ENCODE results near the gene TRAPPC6A.
"Not testable (repeated sequence)": the region's sequence is repeated elsewhere in the genome, so short reads cannot be mapped to it uniquely, and the experiment has no call there.

Gene TRAPPC6A

GRCh38 chr19:45121827-45122345 lies 56.2 kb downstream of the TRAPPC6A start:
- TF ChIP-seq, protein P1, sequence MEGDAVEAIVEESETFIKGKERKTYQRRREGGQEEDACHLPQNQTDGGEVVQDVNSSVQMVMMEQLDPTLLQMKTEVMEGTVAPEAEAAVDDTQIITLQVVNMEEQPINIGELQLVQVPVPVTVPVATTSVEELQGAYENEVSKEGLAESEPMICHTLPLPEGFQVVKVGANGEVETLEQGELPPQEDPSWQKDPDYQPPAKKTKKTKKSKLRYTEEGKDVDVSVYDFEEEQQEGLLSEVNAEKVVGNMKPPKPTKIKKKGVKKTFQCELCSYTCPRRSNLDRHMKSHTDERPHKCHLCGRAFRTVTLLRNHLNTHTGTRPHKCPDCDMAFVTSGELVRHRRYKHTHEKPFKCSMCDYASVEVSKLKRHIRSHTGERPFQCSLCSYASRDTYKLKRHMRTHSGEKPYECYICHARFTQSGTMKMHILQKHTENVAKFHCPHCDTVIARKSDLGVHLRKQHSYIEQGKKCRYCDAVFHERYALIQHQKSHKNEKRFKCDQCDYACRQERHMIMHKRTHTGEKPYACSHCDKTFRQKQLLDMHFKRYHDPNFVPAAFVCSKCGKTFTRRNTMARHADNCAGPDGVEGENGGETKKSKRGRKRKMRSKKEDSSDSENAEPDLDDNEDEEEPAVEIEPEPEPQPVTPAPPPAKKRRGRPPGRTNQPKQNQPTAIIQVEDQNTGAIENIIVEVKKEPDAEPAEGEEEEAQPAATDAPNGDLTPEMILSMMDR (IDR thresholded peaks at IDR 0.05; ENCODE audit: borderline replicate concordance, control extremely low read depth, extremely low read depth, insufficient read depth, missing control alignments) = no peak
- in situ Hi-C loops (cut with MboI; ENCODE audit: low sequenced_read_pairs, unreplicated experiment) = no loop called here
- no peak for DNase-seq (ENCODE audit: low spot score)

GRCh38 chr19:45119582-45119981 lies 58.5 kb downstream of the TRAPPC6A start:
- no peak for DNase-seq (ENCODE audit: low spot score)
- TF ChIP-seq, protein P1 (IDR thresholded peaks at IDR 0.05; ENCODE audit: borderline replicate concordance, control extremely low read depth, extremely low read depth, insufficient read depth, missing control alignments) = no peak
- in situ Hi-C loops (cut with MboI; ENCODE audit: low sequenced_read_pairs, unreplicated experiment) = no loop called here

DNA sequence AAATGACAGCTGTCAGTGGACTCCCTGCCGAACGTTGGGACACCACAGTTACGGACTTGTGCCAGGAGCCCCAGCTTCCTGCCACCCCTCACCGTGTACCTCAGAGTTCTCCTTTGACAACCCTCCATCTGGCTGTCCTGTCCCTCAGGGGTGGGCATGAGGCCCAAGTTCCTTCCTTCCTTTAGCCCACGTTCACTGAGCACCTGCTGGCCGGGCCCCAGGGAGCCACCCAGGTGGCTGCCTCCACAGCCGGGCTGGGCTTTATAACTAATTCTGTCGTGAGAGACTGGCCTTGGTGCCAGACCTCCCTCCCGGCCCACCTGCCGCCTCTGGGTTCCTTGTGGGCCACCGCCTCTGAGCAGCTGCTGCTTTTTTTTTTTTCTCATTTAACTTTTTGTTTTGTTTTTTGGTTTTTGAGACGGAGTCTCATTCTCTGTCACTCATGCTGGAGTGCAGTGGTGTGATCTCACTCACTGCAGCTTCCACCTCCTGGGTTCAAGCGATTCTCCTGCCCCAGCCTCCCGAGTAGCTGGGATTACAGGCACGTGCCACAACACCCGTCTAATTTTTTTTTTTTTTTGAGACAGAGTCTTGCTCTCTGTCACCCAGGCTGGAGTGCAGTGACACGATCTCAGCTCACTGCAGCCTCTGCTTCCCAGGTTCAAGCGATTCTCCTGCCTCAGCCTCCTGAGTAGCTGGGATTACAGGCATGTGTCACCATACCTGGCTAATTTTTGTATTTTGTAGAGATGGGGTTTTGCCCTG lies 59.3 kb downstream of the TRAPPC6A start:
- in situ Hi-C loops (cut with MboI; ENCODE audit: low sequenced_read_pairs, unreplicated experiment) = not testable (repeated sequence)
- DNase-seq (ENCODE audit: low spot score) = peak; percentile 74

GRCh38 chr19:45118106-45118505 lies 59.9 kb downstream of the TRAPPC6A start:
- no peak for DNase-seq (ENCODE audit: low spot score)
- TF ChIP-seq, protein P1 (IDR thresholded peaks at IDR 0.05; ENCODE audit: borderline replicate concordance, control extremely low read depth, extremely low read depth, insufficient read depth, missing control alignments) = no peak
- in situ Hi-C loops (cut with MboI; ENCODE audit: low sequenced_read_pairs, unreplicated experiment) = no loop called here

- TF ChIP-seq, protein P1 (IDR thresholded peaks at IDR 0.05; ENCODE audit: borderline replicate concordance, control extremely low read depth, extremely low read depth, insufficient read depth, missing control alignments) = no peak
- DNase-seq (ENCODE audit: low spot score) = no peak
- in situ Hi-C loops (cut with MboI; ENCODE audit: low sequenced_read_pairs, unreplicated experiment) = no loop called here
These were observed 60.4 kb downstream of the TRAPPC6A start for GRCh38 chr19:45117671-45118070.

- in situ Hi-C loops (cut with MboI; ENCODE audit: low sequenced_read_pairs, unreplicated experiment) = no loop called here
- TF ChIP-seq, protein P1 (IDR thresholded peaks at IDR 0.05; ENCODE audit: borderline replicate concordance, control extremely low read depth, extremely low read depth, insufficient read depth, missing control alignments) = no peak
- DNase-seq (ENCODE audit: low spot score) = peak; percentile 82
These were observed 60.9 kb downstream of the TRAPPC6A start for GRCh38 chr19:45117167-45117594.
